Mesenteric fat pad (tissue), 1 donor: ENCODE data around the gene ATP1A2. TPM values are rescaled to one million over a fixed set of nuclear protein-coding genes. Genes with fewer than 3 reads are reported as not detected.
"Not testable (repeated sequence)": the region's sequence is repeated elsewhere in the genome, so short reads cannot be mapped to it uniquely, and the experiment has no call there.

Source experiments
- DNase-seq: peaks from one replicate; pipeline ENCODE4 v3.0.0-alpha.2; 2020; ENCODE audit warnings: low spot score
- total RNA-seq: library from RNA; stranded (reverse); fragmentation: NEBNext Ultra II Directional; extraction: Animal tissue kit (Norgen Biotek cat#: 25700); gene quantifications from one replicate; pipeline ENCODE4 v1.2.1, GENCODE V29; 2021
- donor health status: DM: yes; HTN: yes; CAD: no.

ATP1A2 gene
- total RNA-seq, 1 donor from 2014 or later = 31.2 TPM

DNA sequence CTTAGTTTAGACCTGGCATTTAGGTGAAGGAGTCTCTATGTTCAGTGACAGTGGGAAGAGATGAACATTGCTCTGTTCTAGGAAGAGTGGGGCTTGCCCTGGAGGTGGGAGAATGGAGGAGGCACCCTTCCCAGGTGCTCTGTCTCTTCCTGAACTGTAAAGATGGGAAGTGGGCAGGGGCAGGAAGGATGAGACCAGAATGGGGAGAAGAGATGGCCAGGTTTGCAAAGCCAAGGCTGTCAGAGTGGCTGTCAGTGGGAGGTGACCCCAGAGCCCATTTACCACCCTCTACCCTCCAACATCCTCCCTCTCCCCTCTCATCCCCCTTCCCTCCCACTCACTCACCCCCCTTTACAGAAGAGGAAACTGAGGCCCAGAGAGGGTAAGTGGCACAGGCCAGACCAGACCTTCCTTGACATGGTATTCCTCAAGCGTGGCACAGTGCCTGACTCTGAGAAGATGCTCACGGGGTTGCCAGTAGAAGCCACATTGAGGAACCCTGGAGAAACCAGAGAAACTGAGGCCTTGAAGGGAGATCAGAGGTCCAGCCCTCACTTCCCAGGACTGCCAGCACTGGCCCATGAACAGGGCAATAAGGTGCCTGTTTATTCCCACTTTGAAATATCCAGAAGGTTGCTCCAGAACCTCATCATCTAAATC is 15.7 kb upstream of the ATP1A2 start:
- no peak for DNase-seq

DNA sequence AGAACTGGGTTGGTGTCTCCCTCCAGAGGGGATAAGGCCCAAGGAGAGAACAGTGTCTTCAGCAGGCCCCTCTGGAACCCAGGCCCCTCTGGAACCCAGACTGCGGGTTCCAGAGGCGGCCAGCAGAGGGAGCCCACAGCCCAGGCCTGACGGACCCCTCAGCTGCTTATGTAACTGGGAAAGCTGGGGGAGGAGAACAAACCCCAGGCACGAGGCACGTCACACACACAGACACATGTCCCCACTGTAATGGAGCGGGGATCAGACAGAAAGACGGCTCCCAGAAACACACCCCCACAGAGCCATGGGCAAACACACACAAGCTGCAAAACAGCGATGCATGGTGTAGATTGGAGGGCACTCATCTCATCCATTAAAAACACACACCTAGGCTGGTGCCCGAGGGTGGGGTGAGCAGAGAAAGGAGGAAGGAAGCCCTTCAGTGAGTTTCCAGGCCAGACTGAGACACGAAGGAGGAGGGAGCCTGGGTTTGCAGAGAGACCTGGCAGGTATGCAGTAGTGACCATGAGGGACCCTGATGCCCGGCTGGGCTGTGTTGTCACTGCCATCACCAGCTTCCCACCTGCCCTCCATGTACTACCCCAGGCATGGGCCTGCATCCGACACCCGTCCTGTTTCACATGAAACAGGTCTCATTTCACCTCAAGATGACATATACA is 14.4 kb upstream of the ATP1A2 start:
- DNase-seq = no peak

DNA sequence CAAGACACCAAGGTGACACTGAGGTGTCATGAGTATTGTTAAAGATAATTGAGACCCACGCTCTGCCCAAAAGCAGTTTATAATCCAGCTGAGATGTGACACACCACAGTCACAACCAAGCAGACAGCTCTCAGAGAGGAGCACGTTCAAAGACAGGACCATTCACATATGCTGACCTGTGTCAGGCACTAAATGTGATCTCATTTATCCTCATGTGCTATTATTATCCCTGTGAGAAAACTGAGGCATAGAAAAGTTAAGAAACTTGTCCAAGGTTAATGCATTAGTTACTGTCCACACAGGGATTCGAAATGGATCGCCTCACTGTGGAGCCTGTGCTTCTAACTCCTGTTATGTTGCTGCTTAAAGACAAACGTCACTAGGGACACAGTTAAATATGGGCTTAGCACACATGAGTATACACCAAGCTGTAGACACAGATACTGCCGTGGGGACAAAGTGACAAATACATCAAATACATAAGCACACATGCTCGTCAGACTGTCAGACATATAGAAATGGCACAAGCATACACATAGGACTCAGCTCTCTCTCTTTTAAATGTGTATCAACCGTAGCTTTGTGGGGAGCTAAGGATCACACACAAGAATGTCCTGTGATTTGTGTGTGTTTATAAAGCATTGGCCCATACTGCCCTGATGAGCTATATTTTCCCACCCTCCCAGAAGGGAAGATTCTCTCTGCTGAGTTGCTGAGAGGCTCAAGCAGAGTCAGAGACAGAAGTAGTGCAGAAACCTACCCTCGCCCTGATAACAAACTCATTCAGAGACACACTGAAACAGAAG is 13.6 kb upstream of the ATP1A2 start:
- no peak for DNase-seq

DNA sequence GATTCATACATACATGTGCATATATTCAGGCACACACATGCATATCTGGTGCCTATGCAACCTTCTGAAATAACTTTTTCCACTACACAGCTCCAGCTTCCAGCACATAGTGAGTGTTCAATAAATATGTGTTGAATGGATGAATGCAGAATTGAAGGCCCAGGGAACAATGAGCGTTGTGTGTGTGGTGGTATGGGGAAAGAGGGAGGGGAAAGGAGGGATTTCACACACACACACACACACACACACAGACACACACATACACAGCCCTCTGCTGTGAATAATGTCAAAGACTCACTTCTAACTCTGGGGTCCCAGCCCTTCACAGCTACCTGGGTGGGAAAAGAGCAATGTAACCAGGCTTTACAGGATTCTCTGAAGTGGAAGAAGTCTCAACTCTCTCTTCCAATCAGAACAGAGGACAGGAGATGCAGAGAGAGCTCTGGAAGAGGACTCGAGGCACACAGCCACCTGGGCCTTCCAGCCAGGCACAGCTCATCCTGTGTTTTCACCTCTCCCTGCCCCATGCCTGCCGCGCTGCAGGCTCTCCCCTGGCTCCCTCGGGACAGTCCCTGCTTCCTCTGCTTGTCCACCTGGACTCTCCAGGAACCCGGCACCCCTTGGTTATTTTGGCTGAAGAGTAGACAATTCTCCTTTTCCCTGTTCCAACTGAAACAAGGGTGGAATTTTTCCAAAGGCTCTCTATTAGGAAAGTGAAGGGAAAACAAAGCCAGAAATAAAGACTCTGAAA is 11.7 kb upstream of the ATP1A2 start:
- DNase-seq = no peak

DNA sequence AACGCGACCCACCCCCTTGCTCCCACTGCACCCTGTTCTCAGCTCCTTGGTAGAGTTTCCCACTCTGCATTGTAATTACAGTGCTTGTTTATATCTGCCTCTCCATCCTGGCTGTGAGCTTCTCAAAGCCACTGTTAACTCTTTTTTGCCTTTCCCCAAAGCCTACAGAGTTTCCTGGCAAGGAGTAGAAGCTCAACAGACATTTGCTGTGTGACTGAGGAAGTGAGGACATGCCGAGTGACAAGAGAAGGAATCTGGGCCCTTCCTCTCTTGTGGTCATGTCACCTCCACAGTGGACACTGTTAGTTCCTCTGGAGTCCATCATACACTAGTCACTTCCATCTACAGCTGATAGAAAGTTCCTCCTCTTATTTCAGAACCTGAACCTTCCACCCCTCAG is 11.1 kb upstream of the ATP1A2 start:
- no peak for DNase-seq

DNA sequence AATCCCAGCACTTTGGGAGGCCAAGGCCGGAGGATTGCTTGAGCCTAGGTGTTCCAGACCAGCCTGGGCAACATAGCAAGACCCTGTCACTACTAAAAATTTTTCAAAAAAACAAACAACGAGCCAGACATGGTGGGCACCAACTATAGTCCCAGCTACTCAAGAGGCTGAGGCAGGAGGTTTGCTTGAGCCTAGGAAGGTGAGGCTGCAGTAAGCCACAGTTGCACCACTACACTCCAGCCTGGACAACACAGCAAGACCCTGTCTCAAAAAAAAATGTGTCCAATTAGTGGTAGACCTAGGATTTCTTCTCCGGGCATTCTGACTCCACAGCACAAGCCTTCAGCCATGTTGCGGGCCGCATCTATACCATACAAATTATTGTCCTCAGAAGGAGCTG is 10.4 kb upstream of the ATP1A2 start:
- DNase-seq = no peak

DNA sequence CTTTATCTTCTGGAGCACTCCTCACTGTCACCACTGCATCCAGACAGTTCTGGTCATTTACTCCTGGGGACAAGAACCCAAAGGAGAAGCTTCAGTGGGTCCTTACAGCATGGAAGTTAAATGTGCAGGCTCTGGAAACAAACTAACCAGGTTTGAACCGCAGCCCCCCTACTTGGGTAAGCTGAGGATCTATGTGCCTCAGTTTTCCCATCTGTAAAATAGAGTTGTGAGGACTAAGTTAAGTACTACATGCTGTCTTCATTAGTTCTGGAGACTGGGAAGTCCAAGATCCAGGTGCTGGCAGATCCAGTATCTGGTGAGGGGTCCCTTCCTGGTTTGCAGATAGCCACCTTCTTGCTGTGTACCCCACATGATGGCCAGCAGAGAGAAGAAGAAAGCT is 8.0 kb upstream of the ATP1A2 start:
- DNase-seq = no peak

DNA sequence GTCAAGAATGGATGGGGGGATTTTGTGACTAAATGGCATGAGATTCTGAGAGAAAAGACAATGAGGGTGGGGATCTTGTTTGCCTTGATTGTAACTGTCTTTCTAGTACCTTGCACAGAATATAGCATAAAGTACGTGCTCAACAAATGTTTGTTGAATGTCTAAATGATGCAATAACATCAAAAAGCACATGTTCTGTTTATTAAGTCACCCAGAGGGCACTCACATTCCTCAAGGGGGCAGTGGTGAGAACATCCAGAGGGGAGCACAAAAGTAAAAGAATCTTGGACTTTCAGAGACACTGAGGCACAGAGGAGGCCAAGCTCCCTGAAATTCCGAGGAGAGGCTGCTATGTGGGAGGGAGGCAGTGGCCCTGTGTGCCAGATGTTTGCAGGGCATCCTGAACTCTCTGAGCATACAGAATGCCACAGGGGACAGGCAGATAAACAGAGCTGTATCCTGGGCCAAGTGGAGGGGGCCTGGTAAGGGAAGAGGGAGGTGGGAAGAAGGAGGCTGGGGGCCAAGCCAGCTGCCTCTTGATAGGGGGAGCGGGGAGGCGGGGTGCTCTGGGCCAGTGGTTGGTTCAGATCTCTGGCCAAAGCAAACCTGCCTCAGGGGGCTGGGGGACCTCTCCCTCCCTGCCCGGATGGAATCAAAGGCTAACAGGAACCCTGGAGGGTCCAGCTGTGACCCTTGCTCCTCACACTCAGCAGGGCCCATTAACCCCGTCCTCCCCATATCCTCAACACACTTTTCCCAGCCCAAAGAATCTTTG is 6.5 kb upstream of the ATP1A2 start:
- DNase-seq = no peak

DNA sequence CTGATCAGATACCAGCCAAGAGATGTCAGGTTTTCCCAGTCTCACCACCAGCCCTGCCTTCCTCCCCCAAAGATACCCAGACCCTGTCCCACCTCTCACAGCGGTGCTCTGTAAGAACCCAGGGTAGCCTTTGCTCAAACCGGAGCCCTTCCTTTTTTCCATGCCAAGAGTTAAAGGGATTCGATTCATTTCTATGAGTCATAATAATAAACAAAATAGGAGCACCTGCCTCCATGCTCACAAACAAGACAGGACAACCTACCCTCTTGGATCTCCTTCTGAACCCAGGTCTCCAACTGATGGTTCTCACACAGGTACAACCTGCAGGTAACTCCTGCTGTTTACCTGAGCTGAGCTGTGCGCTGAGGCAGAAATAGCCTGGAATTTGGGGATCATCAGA is 5.9 kb upstream of the ATP1A2 start:
- DNase-seq = no peak

DNA sequence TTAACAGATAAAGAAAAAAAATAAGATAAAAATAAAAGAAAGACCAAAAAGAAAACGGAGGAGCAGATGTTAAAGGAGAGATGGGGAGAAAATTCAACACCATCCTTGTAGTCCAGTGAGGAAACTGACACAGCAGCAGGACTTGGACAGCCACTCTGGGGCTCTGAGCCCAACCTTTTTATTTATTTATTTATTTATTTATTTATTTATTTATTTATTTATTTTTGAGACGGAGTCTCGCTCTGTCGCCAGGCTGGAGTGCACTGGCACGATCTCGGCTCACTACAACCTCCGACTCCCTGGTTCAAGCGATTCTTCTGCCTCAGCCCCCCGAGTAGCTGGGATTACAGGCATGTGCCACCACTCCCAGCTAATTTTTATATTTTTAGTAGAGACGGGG is 4.1 kb upstream of the ATP1A2 start:
- not testable (repeated sequence) for DNase-seq

DNA sequence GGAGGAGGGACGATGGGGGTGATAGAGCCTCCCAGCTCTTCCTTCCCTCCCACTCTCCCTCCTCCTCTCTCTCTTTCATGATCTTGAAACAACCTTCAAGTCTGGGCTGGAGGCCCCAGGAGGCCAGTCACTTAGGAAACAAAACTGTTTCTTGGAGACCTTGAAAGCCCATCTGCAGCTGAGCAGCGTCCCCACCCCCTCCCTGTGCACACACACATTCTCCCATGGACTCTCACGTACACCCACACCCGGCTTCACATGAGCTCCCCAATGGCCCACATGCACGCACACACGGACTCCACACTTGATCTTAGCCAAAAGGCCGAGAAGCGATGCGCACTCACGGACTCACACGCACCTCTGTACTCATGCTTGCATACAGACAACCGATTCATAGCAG is 3.2 kb upstream of the ATP1A2 start:
- no peak for DNase-seq

DNA sequence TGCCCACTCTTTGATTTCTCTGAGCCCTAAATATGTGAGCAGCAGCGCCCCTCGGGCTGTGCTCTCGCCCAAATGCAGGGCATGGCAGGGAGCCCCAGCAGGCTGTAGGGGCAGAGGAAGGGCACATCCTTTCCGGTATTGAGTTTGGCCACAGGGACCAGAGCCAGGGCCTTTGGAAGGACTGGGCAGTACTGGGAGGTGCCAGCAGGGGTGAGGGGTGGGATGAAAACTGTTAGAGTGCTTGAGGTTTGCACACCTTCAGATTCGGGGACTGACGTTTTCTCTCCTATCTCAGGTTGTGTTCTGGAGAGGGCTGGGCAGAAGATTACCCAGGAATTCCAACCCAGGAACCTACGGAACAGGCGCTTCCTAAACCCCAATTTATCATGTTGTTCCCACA is 2.2 kb upstream of the ATP1A2 start:
- no peak for DNase-seq

DNA sequence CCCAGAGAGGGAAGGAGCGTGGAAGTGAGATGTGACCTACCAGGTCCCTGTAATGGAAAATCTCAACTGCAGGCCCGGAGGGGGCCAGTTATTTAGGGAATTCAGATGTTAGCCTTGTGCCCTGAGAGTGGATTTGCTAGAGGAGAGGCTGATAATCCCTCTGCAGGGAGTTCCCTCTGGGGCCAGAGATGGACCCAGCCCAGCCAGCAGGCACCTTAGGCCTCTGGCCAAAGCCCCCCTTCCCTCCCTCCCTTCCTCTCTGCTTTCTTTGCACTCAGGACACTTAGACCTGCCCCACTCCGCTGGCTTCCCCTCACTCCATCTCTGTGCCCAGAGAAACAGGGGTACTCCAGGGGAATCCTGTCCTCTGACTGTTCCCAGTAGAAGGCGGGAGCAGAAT is 1.5 kb upstream of the ATP1A2 start:
- DNase-seq = no peak

DNA sequence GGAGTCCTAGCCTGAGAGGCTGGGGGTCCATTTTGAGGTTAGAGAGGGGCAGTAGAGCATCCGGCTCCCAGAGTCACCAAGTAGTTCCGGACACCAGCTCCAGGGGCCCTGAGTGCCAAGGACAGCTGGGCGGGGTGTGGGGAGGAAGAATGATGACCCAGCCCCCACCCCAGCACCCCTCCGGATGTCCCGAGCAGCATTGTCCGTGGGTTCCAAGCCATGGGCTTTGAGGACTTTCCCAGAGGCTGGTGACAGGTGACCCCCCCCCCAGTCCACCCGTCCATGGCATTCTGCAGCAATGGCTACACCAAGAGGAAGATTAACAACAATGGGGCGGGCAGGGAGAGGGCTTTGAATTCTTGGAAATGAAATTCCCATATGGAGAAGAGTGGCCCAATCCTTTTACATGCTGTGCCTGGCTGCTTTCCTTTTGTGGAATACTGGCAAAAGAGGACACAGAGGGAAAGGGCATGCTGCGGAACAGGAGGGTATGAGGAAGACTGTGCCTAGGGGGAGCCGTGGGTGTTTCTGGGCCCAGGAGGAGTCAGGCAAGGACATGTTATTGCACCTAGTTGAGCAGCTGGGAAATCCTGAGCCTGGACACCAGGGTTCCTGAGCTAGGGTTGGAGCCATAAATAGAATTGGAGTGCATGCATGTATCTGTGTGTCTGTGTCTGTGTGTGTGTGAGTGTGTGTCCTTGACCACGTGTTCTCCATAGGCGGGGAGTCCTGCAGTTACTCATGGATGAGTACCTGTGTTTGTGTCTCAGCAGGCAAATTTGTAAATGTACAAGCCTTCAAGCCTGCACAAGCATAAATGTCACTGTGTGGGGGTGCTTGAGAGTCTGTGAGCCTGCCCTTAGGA is 956 bp downstream of the ATP1A2 start:
- no peak for DNase-seq

DNA sequence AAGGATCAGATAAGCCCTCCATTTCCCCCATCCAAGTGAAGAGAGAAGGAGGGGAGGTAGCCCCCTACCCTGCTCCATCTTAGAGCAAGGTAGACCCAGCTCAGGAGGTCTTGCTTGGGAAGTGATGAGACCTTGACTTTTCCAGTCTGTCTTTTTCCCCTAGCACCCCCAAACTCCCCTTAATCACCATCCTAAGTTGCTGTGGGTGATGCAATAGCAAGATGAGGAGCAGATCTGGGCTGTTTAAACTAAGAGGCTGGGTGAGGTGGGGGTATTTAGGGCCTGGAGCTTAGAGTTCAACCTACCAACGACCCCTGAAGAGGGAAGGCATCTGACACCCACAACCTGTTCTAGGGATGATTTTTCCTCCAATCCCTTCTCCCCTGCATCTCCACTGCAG is 1.7 kb downstream of the ATP1A2 start:
- no peak for DNase-seq

DNA sequence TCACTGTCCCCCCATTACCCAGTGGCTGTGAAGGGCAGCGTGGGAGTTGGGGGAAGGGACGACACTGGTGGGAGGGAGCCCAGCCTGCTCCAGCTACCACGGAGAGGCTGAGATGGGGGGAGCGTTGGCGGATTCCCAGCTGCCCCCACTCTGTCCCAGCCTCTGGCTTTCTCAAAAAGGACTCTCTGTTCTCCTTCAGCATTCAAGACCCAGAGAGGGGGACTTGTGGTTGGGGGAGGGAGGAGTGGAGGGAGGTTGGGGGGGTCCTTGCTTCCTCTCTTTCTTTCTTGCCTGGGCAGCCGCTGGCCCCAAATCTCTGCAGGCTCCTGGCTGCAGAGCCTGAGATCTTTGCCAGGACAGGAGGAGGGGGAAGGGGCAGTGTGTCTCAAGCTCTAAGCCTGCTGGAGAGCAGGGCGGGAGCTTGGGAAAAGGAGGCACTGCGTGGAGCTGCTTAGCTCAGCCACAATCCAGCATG is 2.2 kb downstream of the ATP1A2 start:
- no peak for DNase-seq

DNA sequence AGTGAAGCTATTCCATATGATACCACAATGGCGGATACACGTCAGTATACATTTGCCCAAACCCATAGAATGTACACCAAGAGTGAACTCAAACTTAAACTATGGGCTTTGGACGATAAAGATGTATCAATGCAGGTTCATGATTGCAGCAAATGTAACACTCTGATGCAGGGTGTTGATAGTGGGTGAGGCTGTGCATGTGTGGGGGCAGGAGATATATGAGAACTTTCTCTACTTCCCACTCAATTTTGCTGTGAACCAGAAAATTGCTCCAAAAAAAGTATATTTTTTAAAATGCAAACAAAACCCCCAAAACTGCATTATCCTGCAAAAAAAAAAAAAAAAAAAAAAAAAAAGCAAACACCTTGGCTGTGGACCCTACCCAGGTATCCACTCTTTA is 3.4 kb downstream of the ATP1A2 start:
- no peak for DNase-seq

DNA sequence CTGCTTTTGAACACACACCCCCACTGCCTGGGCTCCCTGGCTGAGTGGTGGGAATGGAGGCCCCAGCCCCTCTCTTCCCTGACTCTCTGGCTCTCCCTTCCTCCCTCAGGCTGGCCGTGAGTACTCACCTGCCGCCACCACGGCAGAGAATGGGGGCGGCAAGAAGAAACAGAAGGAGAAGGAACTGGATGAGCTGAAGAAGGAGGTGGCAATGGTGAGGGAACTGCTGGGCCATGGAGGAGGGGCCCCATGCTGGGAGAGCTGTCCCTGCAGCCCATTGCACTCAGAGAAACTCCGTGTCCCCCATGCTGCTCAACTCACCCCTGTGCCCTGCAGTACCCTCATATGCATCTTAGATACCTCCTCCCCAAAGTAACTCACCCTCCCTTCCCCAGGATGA is 5.2 kb downstream of the ATP1A2 start:
- no peak for DNase-seq

DNA sequence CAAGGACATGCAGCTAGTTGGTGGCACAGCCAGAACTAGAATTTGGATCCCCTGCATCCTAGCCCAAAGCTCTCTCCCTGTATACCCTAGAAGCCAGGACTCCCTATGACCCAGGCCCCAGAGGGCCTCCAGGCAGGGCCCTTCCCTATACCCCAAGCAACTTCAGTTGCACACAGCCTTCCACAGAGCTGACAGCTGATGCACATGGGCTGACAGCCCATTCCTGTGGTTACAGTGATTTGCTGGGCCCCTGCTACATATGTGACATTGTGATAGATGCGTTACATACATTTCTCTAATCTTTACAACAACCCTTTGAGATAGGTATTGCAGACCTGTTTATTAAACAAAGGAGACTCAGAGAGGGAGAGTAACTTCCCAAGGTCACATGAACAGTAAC is 5.8 kb downstream of the ATP1A2 start:
- no peak for DNase-seq

DNA sequence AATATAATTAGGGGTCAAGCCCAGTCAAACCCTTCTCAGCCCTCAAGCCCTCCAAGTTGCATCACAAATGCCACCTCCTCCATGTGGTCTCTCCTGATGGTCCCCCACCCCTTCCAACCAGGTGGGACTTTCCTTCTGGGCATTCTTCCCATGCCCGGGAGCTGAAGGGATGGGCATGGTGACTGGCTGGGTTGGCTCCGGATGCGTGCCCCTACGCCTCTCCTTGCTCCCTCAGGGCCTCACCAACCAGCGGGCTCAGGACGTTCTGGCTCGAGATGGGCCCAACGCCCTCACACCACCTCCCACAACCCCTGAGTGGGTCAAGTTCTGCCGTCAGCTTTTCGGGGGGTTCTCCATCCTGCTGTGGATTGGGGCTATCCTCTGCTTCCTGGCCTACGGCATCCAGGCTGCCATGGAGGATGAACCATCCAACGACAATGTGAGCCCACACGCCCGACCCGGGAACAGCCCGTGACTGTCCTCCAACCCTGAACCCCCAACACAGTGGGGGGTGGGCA is 7.5 kb downstream of the ATP1A2 start:
- DNase-seq = no peak
